Measurements from ENCODE around the gene KCNAB3.

The KCNAB3 gene

GRCh38 chr17:7946441-7946840 lies 16.8 kb upstream of the KCNAB3 start:
- Histone ChIP-seq H3K9me3 (replicated peaks in 1 of 11) (no peaks in the 10 kb centered on the region), H3K4me3 (no peak overlapping the region), H3K27me3 (no peaks in the 10 kb centered on the region), H3K27ac (no peak overlapping the region), H3K4me2 (no peak overlapping the region), H3K4me1 (peaks cover 0 to 23% (median 17%) of the 10 kb centered on the region in 10 experiments; a peak in 19 of 20 replicates), H3K9ac (0 out of 22 replicates have a peak overlapping the region, but pooled peaks of 1 of the 11 experiments have one; percentile 2), H4K20me1 (peaks cover 0 to 5% (median 0%) of the 10 kb centered on the region in 11 experiments; a peak in 2 of 22 replicates), H3K36me3 (peaks cover 83 to 91% (median 87%) of the 10 kb centered on the region in 11 experiments)
- no peak for TF ChIP-seq Cebpa-rat (IDR thresholded peaks at IDR 0.05)

- H3K27ac ChIP-seq, result peak overlapping the region in 1 of 11 experiments; percentile 14; a peak in 2 of 22 replicates
- no peaks in the 10 kb centered on the region for H3K9me3 ChIP-seq (replicated peaks in 1 of 11)
- TF ChIP-seq Cebpa-rat (IDR thresholded peaks at IDR 0.05), result no peak
- H3K4me3 ChIP-seq, result no peak overlapping the region
- no peaks in the 10 kb centered on the region for H3K27me3 ChIP-seq
- H3K9ac ChIP-seq, result no peak overlapping the region; a peak in 1 of 22 replicates
- H3K36me3 ChIP-seq, result peaks cover 91 to 99% (median 95%) of the 10 kb centered on the region in 11 experiments
- peak overlapping the region in 5 of 11 experiments; percentile 12 to 51 (median 34); a peak in 6 of 22 replicates for H3K4me2 ChIP-seq
- H4K20me1 ChIP-seq, result peaks cover 0 to 5% (median 0%) of the 10 kb centered on the region in 11 experiments; a peak in 2 of 22 replicates
- H3K4me1 ChIP-seq, result peaks cover 0 to 23% (median 17%) of the 10 kb centered on the region in 10 experiments; a peak in 19 of 20 replicates
Observed at GRCh38 chr17:7945651-7946050, 16.0 kb upstream of the KCNAB3 start.

GRCh38 chr17:7944326-7944725 lies 14.7 kb upstream of the KCNAB3 start:
- Histone ChIP-seq H4K20me1 (peaks cover 0 to 5% (median 0%) of the 10 kb centered on the region in 11 experiments; a peak in 2 of 22 replicates), H3K4me1 (peaks cover 0 to 23% (median 17%) of the 10 kb centered on the region in 10 experiments; a peak in 19 of 20 replicates), H3K4me3 (no peak overlapping the region), H3K36me3 (peaks cover 92 to 99% (median 96%) of the 10 kb centered on the region in 11 experiments), H3K27me3 (no peaks in the 10 kb centered on the region), H3K4me2 (peak overlapping the region in 10 of 11 experiments; percentile 13 to 54 (median 46); a peak in 11 of 22 replicates), H3K9ac (peak overlapping the region in 2 of 11 experiments; percentile 9 to 10; a peak in 1 of 22 replicates), H3K27ac (peak overlapping the region in 3 of 11 experiments; percentile 2 to 16 (median 11); a peak in 4 of 22 replicates), H3K9me3 (replicated peaks in 1 of 11) (no peaks in the 10 kb centered on the region)
- no peak for TF ChIP-seq Cebpa-rat (IDR thresholded peaks at IDR 0.05)

- H3K36me3 ChIP-seq, result peaks cover 92 to 99% (median 96%) of the 10 kb centered on the region in 11 experiments
- peaks cover 0 to 23% (median 17%) of the 10 kb centered on the region in 10 experiments; a peak in 19 of 20 replicates for H3K4me1 ChIP-seq
- H4K20me1 ChIP-seq, result peaks cover 0 to 5% (median 0%) of the 10 kb centered on the region in 11 experiments; a peak in 2 of 22 replicates
- H3K9ac ChIP-seq, result no peak overlapping the region; a peak in 1 of 22 replicates
- H3K9me3 ChIP-seq (replicated peaks in 1 of 11), result no peaks in the 10 kb centered on the region
- H3K27ac ChIP-seq, result no peak overlapping the region
- no peak overlapping the region for H3K4me2 ChIP-seq
- H3K27me3 ChIP-seq, result no peaks in the 10 kb centered on the region
- TF ChIP-seq Cebpa-rat (IDR thresholded peaks at IDR 0.05), result no peak
- no peak overlapping the region for H3K4me3 ChIP-seq
Observed at GRCh38 chr17:7943291-7943690, 13.6 kb upstream of the KCNAB3 start.

GRCh38 chr17:7940743-7941142 lies 11.1 kb upstream of the KCNAB3 start:
- H3K36me3 ChIP-seq, result peaks cover 94 to 99% (median 96%) of the 10 kb centered on the region in 11 experiments
- no peak for TF ChIP-seq Cebpa-rat (IDR thresholded peaks at IDR 0.05)
- H3K9ac ChIP-seq, result no peak overlapping the region
- no peak overlapping the region for H3K4me3 ChIP-seq
- H4K20me1 ChIP-seq, result peaks cover 0 to 5% (median 0%) of the 10 kb centered on the region in 11 experiments; a peak in 2 of 22 replicates
- no peaks in the 10 kb centered on the region for H3K9me3 ChIP-seq (replicated peaks in 1 of 11)
- no peaks in the 10 kb centered on the region for H3K27me3 ChIP-seq
- no peak overlapping the region for H3K4me2 ChIP-seq
- H3K4me1 ChIP-seq, result peaks cover 0 to 22% (median 17%) of the 10 kb centered on the region in 10 experiments; a peak in 19 of 20 replicates
- no peak overlapping the region for H3K27ac ChIP-seq

- TF ChIP-seq Cebpa-rat (IDR thresholded peaks at IDR 0.05), result no peak
Observed at GRCh38 chr17:7940034-7940433, 10.4 kb upstream of the KCNAB3 start.

GRCh38 chr17:7935859-7936258 lies 6.2 kb upstream of the KCNAB3 start:
- Histone ChIP-seq H3K4me2 (no peak overlapping the region; a peak in 1 of 22 replicates), H3K9ac (no peak overlapping the region), H3K27me3 (no peaks in the 10 kb centered on the region), H4K20me1 (no peaks in the 10 kb centered on the region; a peak in 1 of 22 replicates), H3K4me3 (no peak overlapping the region), H3K9me3 (replicated peaks in 1 of 11) (no peaks in the 10 kb centered on the region), H3K27ac (no peak overlapping the region), H3K36me3 (peaks cover 62 to 69% (median 66%) of the 10 kb centered on the region in 11 experiments), H3K4me1 (peaks cover 23 to 40% (median 34%) of the 10 kb centered on the region in 10 experiments)
- TF ChIP-seq Cebpa-rat (IDR thresholded peaks at IDR 0.05), result no peak

More at GRCh38 chr17:7940034-7940433, 10.4 kb upstream of the KCNAB3 start:
- Histone ChIP-seq H4K20me1 (peaks cover 0 to 5% (median 0%) of the 10 kb centered on the region in 11 experiments; a peak in 2 of 22 replicates), H3K4me2 (no peak overlapping the region), H3K4me1 (peaks cover 0 to 21% (median 15%) of the 10 kb centered on the region in 10 experiments; a peak in 19 of 20 replicates), H3K9ac (no peak overlapping the region), H3K27me3 (no peaks in the 10 kb centered on the region), H3K9me3 (replicated peaks in 1 of 11) (no peaks in the 10 kb centered on the region), H3K27ac (no peak overlapping the region), H3K36me3 (peaks cover 92 to 99% (median 95%) of the 10 kb centered on the region in 11 experiments), H3K4me3 (no peak overlapping the region)

GRCh38 chr17:7932949-7933348 lies 3.3 kb upstream of the KCNAB3 start:
- Histone ChIP-seq H3K27ac (peak overlapping the region; percentile 66 to 95 (median 89)), H3K4me3 (peak overlapping the region; percentile 70 to 96 (median 90)), H3K4me1 (peaks cover 35 to 59% (median 51%) of the 10 kb centered on the region in 10 experiments), H3K27me3 (no peaks in the 10 kb centered on the region), H3K36me3 (peaks cover 33 to 46% (median 38%) of the 10 kb centered on the region in 11 experiments), H3K9ac (peak overlapping the region; percentile 83 to 94 (median 90)), H3K9me3 (replicated peaks in 1 of 11) (no peaks in the 10 kb centered on the region), H4K20me1 (peaks cover 0 to 7% (median 0%) of the 10 kb centered on the region in 11 experiments; a peak in 2 of 22 replicates), H3K4me2 (peak overlapping the region; percentile 87 to 99 (median 96))
- TF ChIP-seq Cebpa-rat (IDR thresholded peaks at IDR 0.05), result no peak

- peak overlapping the region; percentile 66 to 95 (median 89) for H3K27ac ChIP-seq
- TF ChIP-seq Cebpa-rat (IDR thresholded peaks at IDR 0.05), result no peak
- peak overlapping the region; percentile 87 to 99 (median 96) for H3K4me2 ChIP-seq
- peaks cover 35 to 59% (median 51%) of the 10 kb centered on the region in 10 experiments for H3K4me1 ChIP-seq
- H4K20me1 ChIP-seq, result peaks cover 0 to 7% (median 0%) of the 10 kb centered on the region in 11 experiments; a peak in 2 of 22 replicates
- no peaks in the 10 kb centered on the region for H3K27me3 ChIP-seq
- peaks cover 28 to 41% (median 34%) of the 10 kb centered on the region in 11 experiments for H3K36me3 ChIP-seq
- no peaks in the 10 kb centered on the region for H3K9me3 ChIP-seq (replicated peaks in 1 of 11)
- peak overlapping the region; percentile 70 to 96 (median 90) for H3K4me3 ChIP-seq
- peak overlapping the region; percentile 83 to 94 (median 90) for H3K9ac ChIP-seq
Observed at GRCh38 chr17:7932483-7932891, 2.8 kb upstream of the KCNAB3 start.
